CD4-positive, alpha-beta T cell treated with Interleukin-6 at 100 ng/mL for 8 hours (primary cell): ENCODE measurements around the gene MRPL52.

Experiments used
- DNase-seq: peaks from one replicate; pipeline ENCODE4 v3.0.0-alpha.2; 2020; ENCODE audit warnings: mixed read lengths, low spot score

Gene MRPL52

DNA sequence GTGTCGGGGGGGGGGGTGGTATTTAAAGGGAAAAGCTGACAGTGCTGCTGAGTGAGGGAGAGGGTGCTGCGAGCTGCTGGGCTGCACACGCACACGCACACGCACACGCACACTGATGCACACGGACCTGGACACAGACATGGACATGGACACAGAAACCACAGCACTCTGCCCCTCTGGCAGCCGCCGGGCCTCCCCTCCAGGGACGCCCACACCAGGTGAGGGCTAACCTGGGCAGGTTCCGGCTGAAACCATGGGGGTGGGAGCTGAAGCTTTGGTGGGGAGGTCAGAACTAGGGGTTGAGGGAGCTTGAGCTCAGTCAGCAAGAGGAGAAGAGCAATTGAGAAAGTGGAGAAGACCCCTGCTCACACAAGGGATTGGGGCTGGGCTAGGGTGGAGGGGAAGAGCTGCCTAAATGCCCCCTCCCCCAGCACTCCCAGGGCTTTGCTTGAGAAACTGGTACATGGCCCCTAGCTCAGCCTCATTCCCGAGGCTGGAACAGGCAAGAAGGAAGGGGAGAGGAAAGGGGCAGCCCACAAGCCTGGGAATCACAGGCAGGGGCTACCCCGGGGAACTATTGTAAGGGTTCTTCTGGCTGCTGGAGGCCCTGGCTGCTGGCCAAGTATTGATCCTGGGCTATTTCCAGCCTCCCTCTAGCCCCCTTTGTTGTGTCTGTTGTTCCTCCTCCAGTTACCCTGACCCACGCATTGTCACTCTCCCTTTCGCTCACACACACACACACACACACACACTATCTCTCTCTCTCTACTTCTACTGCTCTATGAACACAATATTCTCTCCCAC, 53.7 kb downstream of the MRPL52 start, which contains the start of gene REM2:
Gene REM2, plus strand, starts transcription at position 50 of the 804 bp plus-strand sequence. Its CDS starts 66 bp downstream, at position 116.
- no peak for DNase-seq

DNA sequence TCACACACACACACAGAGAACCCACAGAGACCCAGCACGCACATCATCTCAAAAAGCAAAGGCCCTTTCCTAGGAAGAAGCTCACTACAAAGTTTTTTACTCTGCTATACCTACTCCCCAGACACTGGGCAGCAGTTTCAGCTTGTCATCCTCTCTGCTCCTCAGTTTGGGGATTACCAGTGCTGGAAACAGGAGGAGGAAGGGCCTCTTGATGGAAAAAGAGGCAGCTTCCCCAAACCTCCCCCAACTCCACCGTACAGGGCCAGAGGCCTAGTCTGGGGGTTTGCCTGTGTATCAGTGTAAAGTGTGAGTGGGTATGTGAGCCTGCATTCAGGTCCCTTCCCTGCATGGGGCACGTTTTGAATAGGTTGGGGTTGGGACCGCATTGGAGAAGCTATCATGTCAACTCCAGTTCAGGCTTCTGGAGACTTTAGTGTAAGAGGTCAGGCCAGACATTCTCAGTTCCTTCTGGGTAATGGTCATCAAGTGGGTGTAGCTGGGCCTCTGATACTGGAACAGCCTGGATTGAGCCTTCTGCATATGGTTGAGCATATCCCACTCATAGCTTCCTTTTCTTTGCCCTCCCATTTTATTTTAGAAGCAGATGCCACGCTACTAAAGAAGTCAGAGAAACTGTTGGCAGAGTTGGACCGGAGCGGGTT, 54.5 kb downstream of the MRPL52 start:
- no peak for DNase-seq
